HG03039 (cell line): ENCODE data around the gene SORL1-AS1.

Source experiments
- ATAC-seq: cut with Tn5 transposase; IDR thresholded peaks from one replicate; pipeline ENCODE4 v1.9.1; 2021; ENCODE audit warnings: mild to moderate bottlenecking, moderate library complexity; ENCODE audit not compliant: unreplicated experiment

The SORL1-AS1 gene

GRCh38 chr11:121476379-121477032 is 23.7 kb upstream of the SORL1-AS1 start:
- ATAC-seq = no peak

GRCh38 chr11:121474680-121475079 is 21.9 kb upstream of the SORL1-AS1 start:
- ATAC-seq = no peak

DNA sequence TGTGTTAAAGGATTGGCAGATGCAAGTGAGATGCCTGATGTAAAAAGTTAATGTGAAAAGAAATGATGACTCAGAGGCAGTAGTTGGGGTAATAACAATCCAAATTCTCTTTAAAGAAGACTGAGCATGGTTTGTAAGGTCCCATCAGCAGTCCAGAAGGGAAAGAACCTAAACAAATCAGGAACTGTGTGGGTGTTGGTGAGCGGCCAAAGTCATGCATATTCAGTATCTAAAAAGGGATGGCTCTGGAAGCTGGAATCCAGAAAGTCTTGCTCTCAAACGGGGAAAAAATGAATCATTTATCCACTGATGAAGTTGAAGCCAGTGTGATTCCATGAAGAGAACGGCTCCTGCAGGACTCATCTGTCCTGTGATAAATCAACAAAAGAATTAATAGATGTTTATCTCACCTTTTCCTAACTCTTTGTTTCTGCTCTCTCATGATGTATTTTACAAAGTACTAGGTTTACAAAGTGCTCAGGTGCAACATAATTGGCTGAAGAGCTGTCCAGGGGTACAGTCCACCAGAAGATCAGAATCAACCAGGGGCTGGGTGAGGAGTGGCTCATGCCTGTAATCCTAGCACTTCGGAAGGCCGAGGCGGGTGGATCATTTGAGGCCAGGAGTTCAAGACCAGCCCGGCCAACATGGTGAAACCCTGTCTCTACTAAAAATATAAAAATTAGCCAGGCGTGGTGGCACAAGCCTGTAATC is 20.5 kb upstream of the SORL1-AS1 start:
- no peak for ATAC-seq

GRCh38 chr11:121472312-121472711 is 19.5 kb upstream of the SORL1-AS1 start:
- no peak for ATAC-seq

- no peak for ATAC-seq
Observed at GRCh38 chr11:121471167-121471566, 18.4 kb upstream of the SORL1-AS1 start.

DNA sequence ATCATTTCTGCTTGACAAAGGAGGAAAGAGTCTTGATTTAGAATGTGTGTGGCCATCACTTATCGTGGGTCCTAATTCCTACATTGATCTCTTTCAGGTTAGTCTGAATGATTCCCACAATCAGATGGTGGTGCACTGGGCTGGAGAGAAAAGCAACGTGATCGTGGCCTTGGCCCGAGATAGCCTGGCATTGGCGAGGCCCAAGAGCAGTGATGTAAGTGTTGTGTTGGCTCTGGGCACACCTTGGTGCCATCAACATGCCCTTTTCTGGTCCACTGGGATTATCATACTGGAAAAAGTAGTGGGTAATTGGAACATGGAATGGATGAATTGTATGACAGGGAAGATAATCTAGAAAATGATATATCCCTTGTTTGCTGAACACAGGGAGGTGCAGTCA is 17.1 kb upstream of the SORL1-AS1 start:
- no peak for ATAC-seq

DNA sequence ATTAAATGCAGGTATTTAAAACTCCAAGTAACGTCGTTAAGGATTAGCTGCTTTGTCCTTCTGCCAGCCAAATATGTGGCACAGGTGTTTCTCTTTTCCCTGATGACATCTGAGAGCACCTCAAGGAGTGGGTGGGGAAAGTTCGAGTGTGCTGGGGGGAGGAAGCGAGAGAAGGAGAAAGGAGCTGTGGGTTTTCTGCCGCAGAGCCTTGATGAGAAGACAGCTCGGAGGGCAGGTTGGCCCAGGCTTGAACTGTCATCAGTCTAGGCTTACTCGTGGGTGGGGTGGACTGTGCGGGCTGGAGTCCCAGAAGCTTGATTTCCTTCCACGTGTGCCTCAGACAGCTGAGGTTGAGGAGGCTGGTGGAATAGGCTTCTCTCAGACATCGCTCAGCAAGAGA is 15.2 kb upstream of the SORL1-AS1 start:
- peak; percentile 52 for ATAC-seq

DNA sequence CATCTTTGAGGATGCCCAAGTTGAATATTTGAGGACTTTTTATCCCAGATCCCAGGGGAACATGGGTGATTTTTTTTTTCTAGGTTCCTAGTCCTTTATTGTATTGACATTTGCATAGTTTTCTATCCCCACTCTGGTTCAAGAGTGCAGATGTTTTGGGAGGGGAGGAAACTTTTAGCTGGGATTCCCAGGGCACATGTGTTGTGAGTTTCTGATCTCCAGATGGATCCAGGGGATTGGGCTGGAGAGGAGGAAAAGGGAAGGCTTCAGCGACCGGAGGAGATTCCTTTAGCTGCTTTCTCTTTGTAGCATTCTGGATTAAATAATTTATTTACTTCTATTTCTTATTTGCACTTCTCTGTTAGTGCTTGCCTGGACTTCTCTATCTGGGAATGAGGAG is 14.7 kb upstream of the SORL1-AS1 start:
- no peak for ATAC-seq

- no peak for ATAC-seq
Observed at GRCh38 chr11:121466063-121466794, 13.5 kb upstream of the SORL1-AS1 start.

DNA sequence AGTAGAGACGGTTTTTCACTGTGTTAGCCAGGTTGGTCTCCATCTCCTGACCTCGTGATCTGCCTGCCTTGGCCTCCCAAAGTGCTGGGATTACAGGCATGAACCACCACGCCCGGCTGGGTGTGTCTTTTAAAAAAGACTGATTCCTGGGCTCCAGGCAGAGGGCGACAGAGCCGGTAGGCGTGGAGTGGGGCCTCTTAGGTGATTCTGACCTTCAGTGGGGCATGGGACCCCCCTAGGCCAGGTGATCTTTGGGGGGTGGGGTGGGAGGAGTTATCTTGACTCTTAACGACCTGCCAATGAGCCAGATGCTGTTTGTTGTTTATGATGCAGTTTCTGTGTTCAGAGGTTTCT is 12.9 kb upstream of the SORL1-AS1 start:
- no peak for ATAC-seq

DNA sequence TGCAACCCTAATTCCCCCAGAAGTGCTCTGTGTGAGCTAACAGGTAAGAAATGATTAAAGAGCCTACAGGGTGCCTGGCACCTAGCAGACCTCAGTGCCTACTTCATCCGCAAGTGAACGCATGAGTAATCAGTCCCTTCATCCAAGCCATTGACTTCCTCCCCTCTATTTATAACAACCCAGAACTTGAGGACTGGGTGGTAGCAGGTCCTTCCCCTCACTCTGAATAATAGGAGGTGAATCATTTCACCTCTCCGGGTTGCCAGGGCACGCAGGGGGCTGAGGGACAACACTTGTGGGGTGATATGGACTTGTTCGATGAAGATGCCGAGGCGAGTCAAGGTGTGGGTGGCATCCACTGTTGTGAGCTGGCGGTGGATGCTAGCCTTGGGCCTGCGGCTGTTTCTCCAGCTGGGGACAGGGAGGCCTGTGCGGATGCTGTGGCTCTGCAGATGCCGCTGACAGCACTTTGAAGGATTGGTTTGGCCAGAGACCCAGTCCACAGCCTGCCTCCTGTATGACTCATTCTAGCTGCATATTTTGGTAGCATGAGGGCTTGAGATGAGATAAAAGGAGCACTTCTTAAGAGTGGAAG is 11.7 kb upstream of the SORL1-AS1 start:
- ATAC-seq = peak; percentile 30

- ATAC-seq = no peak
Observed at GRCh38 chr11:121463689-121464335, 11.0 kb upstream of the SORL1-AS1 start.

DNA sequence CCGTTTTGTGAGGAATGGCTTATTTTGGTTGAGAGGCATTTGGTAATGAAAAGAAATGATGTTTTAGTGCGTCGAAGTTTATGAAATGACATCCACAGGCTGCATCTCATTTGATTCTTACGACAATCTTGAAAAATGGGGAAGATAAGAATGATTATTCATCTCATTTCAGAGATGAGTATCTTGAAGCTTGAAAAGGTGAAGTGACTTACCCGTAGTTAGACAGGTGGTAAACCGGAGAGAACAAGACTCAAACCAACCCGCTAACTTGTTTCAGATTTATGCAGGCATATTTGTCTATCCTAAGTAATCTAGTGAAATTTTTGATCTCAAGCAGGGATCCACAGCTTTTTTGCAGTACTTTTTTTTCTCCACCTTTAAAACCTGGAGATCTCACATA is 9.1 kb upstream of the SORL1-AS1 start:
- no peak for ATAC-seq

DNA sequence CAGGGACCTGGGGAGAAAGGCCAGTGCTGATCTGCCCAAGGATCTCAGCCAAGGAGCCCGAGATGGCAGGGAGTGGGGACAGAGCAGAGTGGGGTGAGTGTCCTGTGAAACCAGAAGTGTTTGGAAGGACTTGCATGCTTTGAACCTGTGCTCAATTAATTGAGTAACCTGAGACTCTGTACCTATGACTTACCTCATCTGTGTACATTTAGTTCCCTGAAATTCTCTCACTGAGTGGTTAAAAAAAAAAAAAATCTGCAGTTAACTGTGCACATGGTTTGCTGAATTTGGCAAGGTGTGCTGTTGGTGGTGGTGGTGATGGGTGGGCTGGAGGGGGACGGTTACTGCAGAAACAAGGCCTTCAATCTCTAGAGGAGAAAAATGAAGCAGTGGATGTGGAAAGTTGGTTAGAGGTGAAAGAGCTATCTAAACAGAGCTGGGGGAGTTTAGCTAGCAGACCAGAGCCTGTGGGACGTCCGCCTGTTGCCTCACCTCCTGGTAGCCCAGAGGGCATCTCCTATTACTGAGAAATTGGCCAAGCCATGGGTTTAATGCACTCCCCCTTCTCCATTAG is 8.3 kb upstream of the SORL1-AS1 start:
- no peak for ATAC-seq

GRCh38 chr11:121459413-121460017 is 6.7 kb upstream of the SORL1-AS1 start:
- ATAC-seq = no peak

DNA sequence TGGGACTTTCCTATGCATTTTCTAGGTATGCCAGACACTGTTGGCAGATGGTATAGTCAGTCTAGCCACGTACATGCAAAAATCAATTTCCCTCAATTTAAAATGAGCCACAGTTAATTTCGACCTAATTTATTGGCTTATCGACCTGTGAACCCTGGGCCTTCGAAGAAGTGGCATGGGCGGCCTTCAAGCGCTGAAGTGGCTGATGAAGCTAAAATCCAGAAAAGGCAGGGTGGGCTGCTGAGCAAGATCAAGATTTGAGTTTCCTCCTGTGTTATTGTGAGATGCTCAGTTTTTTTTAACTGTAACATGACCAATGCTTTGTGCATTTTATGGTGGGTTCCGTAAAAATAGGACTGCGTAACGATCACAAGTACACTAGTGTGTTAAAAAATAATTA is 5.8 kb upstream of the SORL1-AS1 start:
- no peak for ATAC-seq

DNA sequence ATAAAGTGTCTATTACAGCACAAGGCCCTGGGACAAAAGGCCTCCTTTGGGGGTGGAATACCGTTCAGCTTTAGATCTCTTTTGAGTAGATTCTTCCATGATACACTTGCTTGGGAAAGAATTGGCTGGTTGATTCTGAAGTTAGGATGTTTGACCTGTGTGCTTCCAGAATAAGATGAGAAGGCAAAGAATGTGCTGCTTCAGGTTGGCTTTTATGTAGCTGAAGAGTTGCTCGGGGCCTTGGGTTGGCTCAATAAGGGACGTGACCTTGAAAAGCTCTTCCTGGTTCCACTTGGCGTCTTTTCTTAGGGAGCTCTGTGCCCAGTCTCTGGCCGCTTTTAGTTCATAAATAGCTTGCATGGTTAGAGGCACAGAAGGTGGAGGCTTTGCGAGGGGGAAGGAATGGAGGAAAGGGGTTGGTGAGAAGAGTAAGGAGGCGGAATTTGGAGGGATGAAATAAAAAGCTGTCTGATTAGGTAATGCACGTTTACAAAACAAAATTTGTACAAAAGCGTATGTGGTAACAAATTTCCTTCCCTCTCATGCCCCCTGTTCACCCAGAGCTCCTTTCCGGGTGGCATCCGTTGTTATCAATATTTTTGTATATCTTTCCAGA is 4.2 kb upstream of the SORL1-AS1 start:
- no peak for ATAC-seq

DNA sequence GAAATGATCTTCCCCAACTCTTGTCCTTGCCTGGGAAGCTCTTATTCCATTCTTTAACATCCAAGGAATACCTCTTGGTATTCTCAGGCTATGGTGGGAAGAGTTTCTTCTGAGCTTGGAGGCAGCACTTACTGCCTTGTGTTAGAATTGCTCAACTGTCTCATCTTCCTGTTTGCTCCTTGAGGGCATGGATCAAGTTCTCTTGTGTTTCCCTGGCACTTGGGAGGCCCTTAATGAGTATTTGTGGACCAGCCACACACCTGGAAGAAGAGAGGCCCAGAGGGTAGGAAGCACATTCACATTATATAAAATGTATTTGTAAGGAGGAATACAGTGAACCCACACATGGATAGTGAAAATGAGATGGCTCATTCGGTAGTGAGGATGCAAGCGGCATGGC is 3.4 kb upstream of the SORL1-AS1 start:
- ATAC-seq = no peak

- no peak for ATAC-seq
Observed at GRCh38 chr11:121455115-121455514, 2.3 kb upstream of the SORL1-AS1 start.
